ENCODE data around the gene ZCCHC7. TPM values are rescaled to one million over a fixed set of nuclear protein-coding genes. Genes with fewer than 3 reads are reported as not detected.
A peak's percentile ranks its signal among the peaks of the same experiment; 100 is the strongest.

Gene ZCCHC7
- total and polyA plus RNA-seq, 2 experiments from 2014 or later: 29.8 to 38.8 TPM

GRCh38 chr9:37339923-37340322, 219.5 kb downstream of the ZCCHC7 start:
- H3F3A ChIP-seq (replicated peaks; ENCODE audit: low read depth): no peaks in the 10 kb centered on the region
- no peak overlapping the region for H3K27ac ChIP-seq (ENCODE audit: low read depth)
- H3K27me3 Mint-ChIP-seq (ENCODE audit: insufficient read depth, low read depth, poor library complexity): no peaks in the 10 kb centered on the region
- no peak overlapping the region for H2AFZ ChIP-seq
- peaks cover 32% of the 10 kb centered on the region for H3K4me1 ChIP-seq (ENCODE audit: insufficient read depth)
- no peaks in the 10 kb centered on the region for H3K27me3 ChIP-seq (ENCODE audit: insufficient read depth)
- no peaks in the 10 kb centered on the region for H3K79me2 ChIP-seq (replicated peaks; ENCODE audit: insufficient read depth)
- ATAC-seq (peak; percentile 43), DNase-seq (ENCODE audit: low spot score) (peak; percentile 28)
- H3K4me3 Mint-ChIP-seq: no peak overlapping the region; the same call in 2 of the 3 replicates
- H3K9me3 Mint-ChIP-seq: no peaks in the 10 kb centered on the region
- no peak overlapping the region for H3K4me3 ChIP-seq
- H4K20me1 ChIP-seq (replicated peaks; ENCODE audit: insufficient read depth): peaks cover 4% of the 10 kb centered on the region; the same call in 1 of the 2 replicates
- no peaks in the 10 kb centered on the region for H3K36me3 ChIP-seq (ENCODE audit: insufficient read depth)
- H3K4me2 ChIP-seq: 0 out of 2 replicates have a peak overlapping the region, but pooled peaks have one; percentile 4
- TF ChIP-seq JUNB (IDR thresholded peaks at IDR 0.05; ENCODE audit: unreplicated experiment) (no peak), ETS1 (IDR thresholded peaks at IDR 0.05) (no peak), ZNF331 (CRISPR knock-in tag; IDR thresholded peaks at IDR 0.05; ENCODE audit: low read depth) (no peak), ZNF114 (CRISPR knock-in tag; IDR thresholded peaks at IDR 0.05) (no peak), NANOG (IDR thresholded peaks at IDR 0.05; ENCODE audit: borderline replicate concordance) (no peak), STAT1 (IDR thresholded peaks at IDR 0.05; ENCODE audit: unreplicated experiment) (no peak), ZNF462 (CRISPR knock-in tag; IDR thresholded peaks at IDR 0.05) (no peak)
- H3K4me1 Mint-ChIP-seq: peaks cover 23% of the 10 kb centered on the region
- no peaks in the 10 kb centered on the region for H3K36me3 Mint-ChIP-seq (ENCODE audit: low read depth)
- H3K9me2 ChIP-seq (ENCODE audit: insufficient read depth): no peaks in the 10 kb centered on the region
- no peak overlapping the region for H3K27ac Mint-ChIP-seq
